ENCODE data around the gene CLEC11A.
"Not testable (repeated sequence)": the region's sequence is repeated elsewhere in the genome, so short reads cannot be mapped to it uniquely, and the experiment has no call there.

Gene CLEC11A

DNA sequence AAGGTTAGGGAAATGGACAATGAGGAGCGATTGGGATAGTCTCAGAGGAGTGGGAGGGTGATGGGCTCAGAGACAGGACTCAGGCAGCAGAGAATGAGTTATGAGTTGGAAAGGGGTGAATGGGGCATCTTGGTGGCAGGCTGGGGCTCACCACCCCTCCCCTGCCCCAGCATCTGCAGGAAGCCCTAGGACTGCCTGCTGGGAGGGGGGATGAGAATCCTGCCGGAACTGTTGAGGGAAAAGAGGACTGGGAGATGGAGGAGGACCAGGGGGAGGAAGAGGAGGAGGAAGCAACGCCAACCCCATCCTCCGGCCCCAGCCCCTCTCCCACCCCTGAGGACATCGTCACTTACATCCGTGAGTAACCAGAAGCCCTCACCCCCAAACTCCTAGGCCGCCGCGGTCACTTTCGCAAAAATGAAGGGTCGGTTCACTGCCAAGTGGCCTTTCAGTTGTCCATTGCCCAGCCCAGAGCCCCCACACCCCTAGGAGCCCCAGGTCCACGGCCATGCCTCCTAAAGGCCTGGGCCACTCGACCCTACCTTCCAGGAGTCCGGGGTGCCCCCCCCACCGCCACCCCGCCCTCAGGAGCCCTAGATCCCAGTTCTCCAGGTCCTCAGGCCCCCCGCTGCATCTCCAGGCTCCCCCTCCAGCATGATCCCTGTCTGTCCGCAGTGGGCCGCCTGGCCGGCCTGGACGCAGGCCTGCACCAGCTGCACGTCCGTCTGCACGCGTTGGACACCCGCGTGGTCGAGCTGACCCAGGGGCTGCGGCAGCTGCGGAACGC, 764 bp downstream of the CLEC11A start:
- DNase-seq: no peak

DNA sequence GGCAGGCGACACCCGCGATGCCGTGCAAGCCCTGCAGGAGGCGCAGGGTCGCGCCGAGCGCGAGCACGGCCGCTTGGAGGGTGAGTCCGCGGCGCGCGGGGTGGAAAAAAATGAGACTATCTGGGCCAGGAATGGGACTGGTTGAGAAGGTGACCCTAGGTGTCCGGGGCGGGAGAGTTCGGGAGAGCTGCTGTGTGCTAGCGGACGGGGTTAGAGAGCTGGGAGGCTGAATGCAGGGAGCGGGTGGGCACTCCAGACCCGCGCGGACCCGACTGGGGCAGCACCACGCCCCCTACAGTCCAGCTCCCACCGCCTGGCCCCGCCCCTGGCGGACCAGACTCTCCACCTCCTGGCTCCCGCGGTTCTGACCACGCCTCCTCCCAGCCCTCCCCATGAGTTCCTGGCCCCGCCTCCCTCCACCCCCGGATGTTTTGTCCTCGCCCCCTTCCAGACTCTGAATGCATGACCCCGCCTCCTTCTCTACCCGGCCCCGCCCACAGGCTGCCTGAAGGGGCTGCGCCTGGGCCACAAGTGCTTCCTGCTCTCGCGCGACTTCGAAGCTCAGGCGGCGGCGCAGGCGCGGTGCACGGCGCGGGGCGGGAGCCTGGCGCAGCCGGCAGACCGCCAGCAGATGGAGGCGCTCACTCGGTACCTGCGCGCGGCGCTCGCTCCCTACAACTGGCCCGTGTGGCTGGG, 1.5 kb downstream of the CLEC11A start:
- peak; percentile 97 for DNase-seq

DNA sequence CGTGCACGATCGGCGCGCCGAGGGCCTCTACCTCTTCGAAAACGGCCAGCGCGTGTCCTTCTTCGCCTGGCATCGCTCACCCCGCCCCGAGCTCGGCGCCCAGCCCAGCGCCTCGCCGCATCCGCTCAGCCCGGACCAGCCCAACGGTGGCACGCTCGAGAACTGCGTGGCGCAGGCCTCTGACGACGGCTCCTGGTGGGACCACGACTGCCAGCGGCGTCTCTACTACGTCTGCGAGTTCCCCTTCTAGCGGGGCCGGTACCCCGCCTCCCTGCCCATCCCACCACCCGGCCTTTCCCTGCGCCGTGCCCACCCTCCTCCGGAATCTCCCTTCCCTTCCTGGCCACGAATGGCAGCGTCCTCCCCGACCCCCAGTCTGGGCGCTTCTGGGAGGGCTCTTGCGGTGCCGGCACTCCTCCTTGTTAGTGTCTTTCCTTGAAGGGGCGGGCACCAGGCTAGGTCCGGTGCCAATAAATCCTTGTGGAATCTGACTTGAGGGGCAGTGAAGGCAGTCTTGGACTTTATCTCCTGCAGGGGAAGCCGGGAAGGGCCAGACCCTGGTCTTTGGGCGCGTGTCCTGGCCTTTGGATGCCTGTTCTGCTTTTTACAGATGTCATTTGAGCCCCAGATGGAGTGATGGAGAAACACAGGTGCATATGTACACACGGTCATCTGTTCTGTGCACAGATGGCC, 2.2 kb downstream of the CLEC11A start:
- no peak for DNase-seq

DNA sequence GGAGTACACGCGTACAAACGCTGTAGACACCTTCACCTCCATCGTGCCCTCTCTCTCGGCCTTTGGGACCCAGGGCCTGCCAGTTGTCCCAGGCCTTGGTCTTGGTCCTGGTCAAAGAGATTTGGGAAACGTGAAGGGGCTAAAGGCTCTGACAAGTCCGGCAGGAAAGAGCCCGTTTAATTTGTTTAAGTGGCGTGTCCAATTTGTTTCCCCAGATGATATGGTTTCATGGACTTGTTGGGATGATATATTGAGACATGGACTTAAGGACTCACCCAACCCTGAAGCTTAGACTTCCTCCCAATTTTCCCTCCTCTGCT, 2.7 kb downstream of the CLEC11A start:
- no peak for DNase-seq

DNA sequence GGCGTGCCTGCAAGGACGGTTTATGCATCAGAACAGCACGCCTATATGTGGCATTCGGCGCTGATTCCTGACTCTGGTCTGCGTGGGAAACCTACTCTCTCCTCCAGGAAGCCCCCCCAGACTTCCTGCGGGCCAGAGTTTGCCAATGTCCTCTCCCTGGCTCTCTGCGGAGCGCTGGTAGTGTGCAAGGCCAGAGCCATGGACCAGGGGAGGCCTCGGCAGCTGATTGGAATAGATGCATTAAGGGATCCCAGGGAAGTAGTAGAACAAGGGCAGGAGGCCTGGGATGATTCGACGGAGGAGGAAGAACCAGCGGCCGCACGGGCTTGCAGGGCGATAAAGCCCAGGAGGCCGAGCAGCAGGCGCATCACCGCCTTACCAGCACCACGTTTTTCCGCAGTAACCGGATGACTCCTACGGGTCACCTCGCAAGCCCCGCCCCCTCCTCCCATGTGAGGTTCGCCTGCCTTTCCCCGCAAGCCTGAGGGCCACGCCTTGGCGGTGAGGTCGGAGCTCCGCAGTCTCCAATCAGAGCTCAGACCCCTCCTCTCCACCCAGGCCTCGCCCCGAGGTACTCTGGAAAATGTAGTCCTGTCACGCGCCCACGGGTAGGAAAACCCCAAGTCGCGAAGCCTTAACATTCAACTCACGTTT, 5.0 kb downstream of the CLEC11A start:
- no peak for DNase-seq

DNA sequence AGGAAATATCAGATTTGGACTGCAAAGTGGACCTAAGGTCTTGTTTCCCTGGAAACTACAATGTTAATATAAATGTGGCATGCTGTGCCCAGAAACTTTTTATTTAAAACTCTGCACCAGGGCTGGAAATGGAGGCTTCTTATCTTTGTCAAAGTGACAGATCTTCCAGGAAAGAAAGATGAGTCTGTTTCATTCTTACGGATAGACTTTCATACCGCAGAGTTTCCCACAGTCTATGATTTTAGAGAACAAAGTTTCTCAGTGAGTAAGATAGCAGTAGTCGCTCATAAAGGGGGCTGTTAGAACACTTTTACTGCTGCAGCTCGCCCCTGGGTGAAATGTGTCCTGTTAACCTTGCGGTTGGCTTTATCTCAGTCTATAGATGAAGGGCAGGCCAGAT, 6.7 kb downstream of the CLEC11A start:
- no peak for DNase-seq

DNA sequence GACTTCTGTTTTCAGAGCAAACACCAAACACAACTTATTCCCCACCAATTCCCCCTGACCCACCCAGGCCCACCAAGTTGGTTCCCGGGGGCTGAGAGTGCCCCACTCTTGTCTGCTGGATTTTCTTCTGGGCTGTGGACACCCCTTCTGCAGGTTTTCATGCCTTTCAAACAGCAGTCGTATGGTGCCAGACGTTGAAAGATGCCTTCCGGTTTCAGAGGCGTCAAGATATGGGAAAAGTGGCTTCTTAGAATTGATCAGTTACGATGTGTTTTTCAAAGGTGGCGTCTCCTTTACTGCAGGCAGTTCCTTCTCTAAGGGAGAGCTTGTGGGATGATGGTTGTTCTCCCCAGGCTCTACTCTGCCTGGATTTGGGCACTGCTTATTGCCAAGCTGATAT, 12.7 kb downstream of the CLEC11A start:
- no peak for DNase-seq

DNA sequence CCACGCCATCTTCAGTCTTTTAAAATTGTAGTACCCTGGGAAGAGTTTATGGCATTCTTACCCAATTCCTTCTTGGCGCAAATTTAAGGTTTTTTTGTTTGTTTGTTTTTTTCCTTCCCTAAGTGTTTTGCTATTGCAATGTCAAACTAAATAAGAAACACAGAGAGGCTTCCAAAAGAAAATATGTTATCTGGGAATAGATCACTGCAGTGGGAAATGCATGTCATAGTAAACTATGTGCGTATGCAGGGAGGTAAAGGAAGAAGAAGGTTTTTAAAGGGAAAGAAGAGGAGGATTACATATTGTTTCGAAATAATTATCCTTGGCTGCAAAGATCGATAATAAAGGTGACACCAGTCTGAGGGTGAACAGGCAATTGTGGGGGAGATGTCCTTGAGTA, 13.2 kb downstream of the CLEC11A start:
- no peak for DNase-seq

DNA sequence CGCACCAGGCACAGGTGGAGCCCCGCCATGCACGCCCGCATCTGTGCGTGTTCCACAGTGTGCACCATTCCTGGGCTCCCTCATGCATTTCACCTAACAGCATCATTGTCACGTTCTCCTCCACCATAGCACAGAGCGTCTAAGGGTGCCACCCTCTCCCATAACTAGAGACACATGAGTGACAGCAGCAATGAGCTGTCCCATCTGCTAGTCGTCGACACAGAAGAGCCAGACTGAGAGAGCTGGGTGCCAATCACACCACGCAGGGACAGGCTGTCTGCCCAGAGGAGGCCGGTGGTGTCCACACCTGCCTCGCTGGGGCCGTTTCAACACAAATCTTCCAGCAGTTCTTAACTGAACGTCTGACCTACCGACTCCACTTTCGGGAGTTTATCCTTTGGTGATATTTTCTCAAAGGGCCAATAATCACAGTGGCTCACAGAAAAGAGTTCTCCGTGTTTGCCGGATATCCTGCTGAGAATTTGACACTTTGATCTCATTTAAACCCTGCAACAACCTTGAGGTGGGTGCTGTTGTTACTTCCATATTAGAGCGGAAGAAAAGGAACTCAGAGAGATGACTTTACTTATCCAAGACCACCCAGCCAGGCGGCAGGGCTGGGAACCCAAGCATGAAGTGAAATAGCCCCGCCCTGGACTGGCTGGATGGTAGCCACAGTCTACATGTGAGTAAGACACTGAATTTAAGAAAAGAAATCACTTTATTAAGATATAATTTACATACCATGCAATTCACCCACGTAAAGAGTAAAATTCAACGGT, 16.2 kb downstream of the CLEC11A start:
- no peak for DNase-seq

DNA sequence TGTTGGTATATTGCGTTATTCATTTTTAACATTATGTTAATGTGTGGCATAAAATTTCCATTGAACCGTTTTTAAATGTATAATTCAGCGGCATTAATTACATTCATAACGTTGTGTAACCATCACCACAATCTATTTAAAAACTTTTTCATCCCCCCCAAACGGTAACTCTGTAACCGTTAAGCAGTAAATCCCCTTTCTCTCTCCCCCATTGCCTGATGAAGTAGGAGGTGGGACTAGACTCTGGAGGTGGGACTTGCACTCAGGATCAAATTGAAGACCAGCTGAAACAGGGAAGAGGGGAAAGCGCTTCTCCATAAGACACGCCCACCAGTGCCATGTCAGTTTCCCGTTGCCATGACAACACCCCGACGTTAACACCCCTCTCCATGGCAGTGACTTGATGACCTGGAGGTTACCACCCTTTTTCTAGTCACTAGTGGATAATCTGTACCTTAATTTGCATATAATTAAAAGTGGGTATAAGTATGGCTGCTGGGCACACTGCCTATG, 16.8 kb downstream of the CLEC11A start:
- DNase-seq: no peak

DNA sequence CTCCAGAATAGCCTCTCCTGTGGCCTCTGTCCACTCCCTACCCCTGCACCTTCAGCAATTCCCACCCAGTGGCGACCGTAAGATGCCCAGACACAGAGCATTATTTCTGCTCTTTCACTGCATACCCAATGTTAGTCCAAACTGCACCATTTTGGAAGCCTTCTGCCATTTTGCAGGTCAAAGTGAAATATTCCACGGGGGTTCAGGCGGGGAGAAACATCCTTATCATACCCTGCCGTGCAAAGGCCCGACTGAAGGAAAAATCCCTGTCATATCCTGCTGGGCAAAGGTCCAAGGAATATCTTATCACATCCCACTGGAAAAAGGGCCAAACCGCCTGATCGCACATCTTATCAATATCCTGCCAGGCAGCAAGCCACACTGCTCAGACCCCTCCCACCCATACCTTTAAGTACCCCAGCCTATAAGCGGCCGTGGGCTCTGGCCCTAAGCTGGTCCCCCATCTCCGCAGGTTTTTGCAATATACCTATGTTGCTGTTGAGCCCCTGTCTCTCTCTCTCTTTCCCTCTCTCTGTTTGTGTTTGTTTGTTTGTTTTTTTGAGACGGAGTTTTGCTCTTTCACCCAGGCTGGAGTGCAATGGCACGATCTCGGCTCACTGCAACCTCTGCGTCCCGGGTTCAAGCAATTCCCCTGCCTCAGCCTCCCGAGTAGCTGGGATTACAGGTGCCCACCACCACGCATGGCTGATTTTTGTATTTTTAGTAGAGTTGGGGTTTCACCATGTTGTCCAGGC, 18.2 kb downstream of the CLEC11A start:
- DNase-seq: no peak

DNA sequence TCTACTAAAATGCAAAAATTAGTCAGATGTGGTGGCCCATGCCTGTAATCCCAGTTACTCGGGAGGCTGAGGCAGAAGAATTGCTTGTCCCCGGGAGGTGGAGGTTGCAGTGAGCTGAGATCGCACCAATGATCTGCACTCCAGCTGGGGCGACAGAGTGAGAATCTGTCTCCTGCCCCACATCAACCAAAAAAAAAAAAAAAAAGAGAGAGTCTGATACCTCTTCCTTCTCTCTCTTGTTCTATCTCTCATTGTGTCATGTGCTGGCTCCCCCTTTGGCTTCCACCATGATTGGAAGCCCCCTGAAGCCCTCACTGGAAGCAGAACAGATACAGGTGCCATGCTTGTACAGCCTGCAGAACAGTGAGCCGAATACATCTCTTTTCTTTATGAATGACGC, 20.4 kb downstream of the CLEC11A start:
- no peak for DNase-seq

DNA sequence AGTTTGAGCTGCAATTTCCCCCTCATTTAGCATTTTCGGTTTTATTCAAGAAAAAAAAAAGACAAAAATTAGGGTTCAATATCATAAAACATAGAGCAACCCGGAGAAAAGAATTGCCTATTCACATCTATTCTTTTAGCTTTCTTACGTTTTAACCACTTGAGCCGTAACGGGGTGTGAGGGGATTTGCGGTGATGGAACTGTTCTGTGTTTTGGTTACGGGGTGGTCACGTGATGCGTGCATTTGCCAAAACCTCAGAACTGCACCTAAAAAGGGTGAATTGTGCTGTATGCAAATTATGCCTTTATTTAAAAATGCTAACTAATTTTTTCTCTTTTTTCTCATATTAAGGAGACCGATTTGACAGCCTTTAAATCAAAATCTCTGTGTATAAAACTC, 22.1 kb downstream of the CLEC11A start:
- no peak for DNase-seq

DNA sequence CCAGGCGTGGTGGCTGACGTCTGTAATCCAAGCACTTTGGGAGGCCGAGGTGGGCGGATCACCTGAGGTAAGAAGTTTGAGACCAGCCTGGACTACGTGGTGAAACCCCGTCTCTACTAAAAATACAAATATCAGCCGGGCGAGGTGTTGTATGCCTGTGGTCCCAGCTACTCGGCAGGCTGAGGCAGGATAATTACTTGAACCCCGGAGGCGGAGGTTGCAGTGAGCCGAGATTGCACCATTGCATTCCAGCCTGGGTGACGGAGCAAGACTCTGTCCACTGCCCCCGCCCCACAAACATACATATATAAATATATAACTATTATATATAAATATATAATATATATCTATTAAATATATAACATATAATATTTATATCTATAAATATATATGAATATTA, 24.0 kb downstream of the CLEC11A start:
- DNase-seq: not testable (repeated sequence)

DNA sequence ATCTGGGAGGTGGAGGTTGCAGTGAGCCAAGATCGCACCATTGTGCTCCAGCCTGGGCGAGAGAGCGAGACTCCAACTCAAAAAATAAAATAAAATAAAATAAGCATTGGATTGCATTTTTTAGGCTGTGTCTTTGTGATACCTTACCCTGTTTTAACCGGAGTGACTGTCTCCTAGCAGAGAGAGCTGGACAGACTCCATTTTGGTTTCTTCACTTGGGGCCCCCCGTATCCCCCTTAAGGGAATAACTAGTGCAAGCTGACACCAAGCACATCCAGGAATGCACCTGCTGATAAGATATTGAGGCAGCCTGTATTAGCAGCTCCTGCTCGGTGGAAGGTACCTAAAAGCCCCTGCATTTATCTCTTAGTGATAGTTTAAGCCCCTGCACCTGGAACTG, 26.3 kb downstream of the CLEC11A start:
- no peak for DNase-seq

DNA sequence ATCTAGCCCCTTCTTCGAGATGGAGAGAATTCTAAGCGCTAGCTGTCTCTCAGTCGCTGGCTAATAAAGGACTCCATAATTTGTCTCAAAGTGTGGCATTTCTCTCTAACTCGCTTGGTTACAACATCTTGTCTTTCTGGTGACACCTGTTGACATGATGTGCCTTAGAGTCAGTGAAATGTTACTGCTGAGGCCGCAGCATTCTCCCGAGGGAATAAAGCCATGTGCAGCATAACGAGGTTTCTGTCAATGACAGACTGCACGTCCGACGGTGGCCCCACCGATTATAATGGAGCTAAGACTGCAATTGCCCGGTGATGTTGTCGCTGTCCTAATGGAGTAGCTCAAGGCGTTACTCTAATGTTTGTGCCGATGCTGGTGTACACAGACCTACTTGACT, 26.8 kb downstream of the CLEC11A start:
- DNase-seq: no peak

DNA sequence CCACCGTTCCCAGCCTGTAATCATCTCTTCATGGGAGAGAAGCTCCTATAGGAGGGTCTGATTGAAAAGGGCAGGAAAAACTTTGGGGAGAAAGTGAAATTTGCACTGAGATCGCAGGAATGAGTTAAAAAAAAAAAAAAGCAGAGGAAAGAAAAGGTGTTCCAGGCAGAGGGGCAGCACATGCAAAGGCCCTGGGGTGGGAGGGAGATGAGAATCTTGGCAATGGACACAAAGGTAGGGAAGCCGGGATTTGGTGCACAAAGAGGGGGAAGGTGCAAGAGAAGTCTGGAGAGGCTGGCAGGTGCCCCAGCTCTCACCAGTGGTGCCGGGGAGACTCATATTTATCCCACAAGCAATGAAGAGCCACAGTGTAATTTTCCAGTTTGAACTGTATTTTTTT, 30.7 kb downstream of the CLEC11A start:
- no peak for DNase-seq

DNA sequence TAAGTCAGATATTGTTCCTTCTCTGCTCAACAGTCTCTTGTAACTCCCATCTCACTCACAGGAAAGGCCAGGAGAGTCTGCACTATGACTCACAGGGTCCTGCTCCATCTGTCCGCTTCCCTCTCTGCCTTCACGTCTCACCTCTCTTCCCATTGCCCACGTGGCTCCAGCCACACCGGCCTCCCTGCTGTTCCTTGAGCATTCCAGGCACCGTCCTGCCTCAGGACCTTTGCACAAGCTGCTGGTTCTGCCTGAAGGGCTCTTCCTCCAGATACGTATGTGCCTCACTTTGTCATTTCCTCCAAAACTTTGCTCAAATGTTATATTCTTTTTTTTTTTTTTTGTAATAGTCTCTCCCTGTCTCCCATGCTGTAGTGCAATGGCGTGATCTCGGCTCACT, 33.1 kb downstream of the CLEC11A start:
- DNase-seq: not testable (repeated sequence)

DNA sequence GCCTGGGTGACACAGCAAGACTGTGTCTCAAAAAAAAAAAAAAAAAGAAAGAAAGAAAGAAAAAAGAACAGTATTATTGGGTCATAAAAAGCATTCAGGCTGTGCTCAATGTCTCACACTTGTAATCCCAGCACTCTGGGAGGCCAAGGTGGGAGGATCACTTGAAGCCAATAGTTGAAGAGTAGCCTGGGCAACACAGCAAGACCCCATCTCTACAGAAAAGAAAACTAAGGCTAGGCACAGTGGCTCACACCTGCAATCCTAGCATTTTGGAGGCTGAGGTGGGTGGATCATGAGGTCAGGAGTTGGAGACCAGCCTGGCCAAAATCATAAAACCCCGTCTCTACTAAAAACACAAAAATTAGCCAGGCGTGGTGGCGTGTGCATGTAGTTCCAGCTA, 34.5 kb downstream of the CLEC11A start:
- DNase-seq: not testable (repeated sequence)

DNA sequence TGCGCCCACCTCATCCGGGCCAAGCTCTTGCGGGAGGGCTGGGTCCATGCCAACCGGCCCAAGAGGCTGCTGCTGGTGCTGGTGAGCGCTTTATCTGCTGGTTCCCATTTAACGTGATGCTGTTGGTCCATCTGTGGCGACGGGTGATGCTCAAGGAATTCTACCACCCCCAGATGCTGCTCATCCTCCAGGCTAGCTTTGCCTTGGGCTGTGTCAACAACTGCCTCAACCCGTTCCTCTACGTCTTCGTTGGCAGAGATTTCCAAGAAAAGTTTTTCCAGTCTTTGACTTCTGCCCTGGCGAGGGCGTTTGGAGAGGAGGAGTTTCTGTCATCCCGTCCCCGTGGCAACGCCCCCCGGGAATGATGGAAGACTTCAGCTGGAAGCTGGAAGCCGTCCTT, 35.9 kb downstream of the CLEC11A start:
- DNase-seq: not testable (repeated sequence)

DNA sequence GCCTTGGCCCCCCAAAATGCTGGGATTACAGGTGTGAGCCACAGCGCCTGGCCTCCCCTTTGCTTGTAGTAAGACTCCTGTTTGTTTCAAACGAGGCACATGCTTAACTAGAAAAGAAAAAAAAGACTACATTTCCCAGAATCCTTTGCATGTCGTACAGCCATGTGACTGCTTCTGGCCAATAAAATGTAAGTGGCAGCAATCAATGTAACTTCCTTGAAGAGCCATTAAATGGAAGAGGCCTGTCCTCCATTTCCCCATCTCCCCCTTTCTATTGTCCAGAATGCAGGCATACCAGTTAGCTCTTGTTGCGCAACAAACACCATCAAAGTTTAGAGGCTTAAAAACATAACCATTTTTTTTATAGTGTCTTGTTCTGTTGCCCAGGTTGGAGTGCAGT, 36.7 kb downstream of the CLEC11A start:
- peak; percentile 15 for DNase-seq

DNA sequence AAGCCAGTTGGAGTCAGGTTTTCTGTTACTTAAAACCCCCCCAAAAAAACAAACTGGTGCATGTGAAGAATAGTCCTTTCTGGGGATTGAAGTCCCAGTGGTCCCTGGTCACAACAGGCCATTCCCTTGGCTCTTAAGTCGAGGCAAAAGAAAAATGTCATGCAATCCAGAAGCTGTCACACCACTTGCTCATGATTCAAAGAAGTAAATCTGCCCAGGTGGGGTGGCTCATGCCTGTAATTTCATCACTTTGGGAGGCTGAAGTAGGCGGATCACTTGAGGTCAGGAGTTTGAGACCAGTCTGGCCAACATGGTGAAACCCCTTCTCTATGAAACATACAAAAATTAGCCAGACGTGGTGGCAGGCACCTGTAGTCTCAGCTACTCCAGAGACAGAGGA, 38.3 kb downstream of the CLEC11A start:
- DNase-seq: not testable (repeated sequence)
